CD14-positive monocyte (primary cell): ENCODE data around the gene NSF. TPM values are rescaled to one million over a fixed set of nuclear protein-coding genes. Genes with fewer than 3 reads are reported as not detected.
A peak's percentile ranks its signal among the peaks of the same experiment; 100 is the strongest.

ENCODE experiments used
- DNase-seq, 3 donors: peaks; one replicate each; pipeline ENCODE4 v3.0.0-alpha.2; 2011 to 2022
- H2AFZ ChIP-seq: 2 replicates; pipeline ENCODE4 v1.6.0; 2012; ENCODE audit warnings: mild to moderate bottlenecking, low read depth, low read length, inconsistent platforms; ENCODE audit not compliant: insufficient read depth, poor library complexity, severe bottlenecking
- H3K27ac ChIP-seq, 2 donors: 1 replicate in 1 of 2; 2 replicates in 1 of 2; pipeline ENCODE4 v1.5.1; 2012 to 2013; ENCODE audit warnings: low read length in 2 of 2, control low read depth in 1 of 2, inconsistent platforms in 1 of 2, low read depth in 1 of 2, mild to moderate bottlenecking in 1 of 2
- H3K27me3 ChIP-seq, 2 donors: one replicate each; pipeline versions ENCODE4 v1.6.0 to v1.6.1; 2011 to 2013; ENCODE audit warnings: low read length in 2 of 2; ENCODE audit not compliant: control insufficient read depth in 2 of 2, insufficient read depth in 2 of 2
- H3K36me3 ChIP-seq, 2 donors: replicated peaks in 1 of 2; 1 replicate in 1 of 2; 2 replicates in 1 of 2; pipeline versions ENCODE4 v1.5.1 to v1.6.1; 2012 to 2013; ENCODE audit warnings: low read length in 2 of 2, control low read depth in 1 of 2, inconsistent platforms in 1 of 2, mild to moderate bottlenecking in 1 of 2; ENCODE audit not compliant: insufficient read depth in 2 of 2, control insufficient read depth in 1 of 2
- H3K4me1 ChIP-seq, 2 donors: 1 replicate in 1 of 2; 2 replicates in 1 of 2; pipeline versions ENCODE4 v1.5.1 to v1.6.1; 2012 to 2013; ENCODE audit warnings: low read length in 2 of 2, control low read depth in 1 of 2, inconsistent platforms in 1 of 2, mild to moderate bottlenecking in 1 of 2, moderate library complexity in 1 of 2; ENCODE audit not compliant: insufficient read depth in 2 of 2, control insufficient read depth in 1 of 2
- H3K4me2 ChIP-seq: replicated peaks from 2 replicates; pipeline ENCODE3; 2012; ENCODE audit warnings: low read length, moderate library complexity, mild to moderate bottlenecking; ENCODE audit not compliant: poor library complexity, severe bottlenecking; ENCODE audit errors: extremely low read depth
- H3K4me3 ChIP-seq, 3 experiments: fragments of 200-600 bp in 1 of 3; sonication (generic) in 1 of 3; replicated peaks in 1 of 3; 1 replicate in 2 of 3; 2 replicates in 1 of 3; pipeline ENCODE4 v1.5.1; 2011 to 2013; ENCODE audit warnings: low read length in 3 of 3, mild to moderate bottlenecking in 3 of 3, control low read depth in 2 of 3, low read depth in 2 of 3, inconsistent platforms in 1 of 3, moderate library complexity in 1 of 3
- H3K79me2 ChIP-seq: 2 replicates; pipeline ENCODE4 v1.6.0; 2012; ENCODE audit warnings: mild to moderate bottlenecking, control low read depth, inconsistent platforms, low read length, moderate library complexity; ENCODE audit not compliant: insufficient read depth
- H3K9ac ChIP-seq: 2 replicates; pipeline ENCODE4 v1.6.0; 2017; ENCODE audit warnings: low read length, mild to moderate bottlenecking; ENCODE audit not compliant: insufficient read depth, poor library complexity, severe bottlenecking
- H3K9me3 ChIP-seq, 2 donors: replicated peaks in 1 of 2; 1 replicate in 1 of 2; 2 replicates in 1 of 2; pipeline versions ENCODE4 v1.5.1 to v1.6.1; 2012 to 2013; ENCODE audit warnings: low read length in 2 of 2, control low read depth in 1 of 2; ENCODE audit not compliant: control insufficient read depth in 1 of 2, insufficient read depth in 1 of 2
- H4K20me1 ChIP-seq: 2 replicates; pipeline ENCODE4 v1.6.0; 2012; ENCODE audit warnings: mild to moderate bottlenecking, low read length, control low read depth, moderate library complexity; ENCODE audit not compliant: insufficient read depth
- H3K27ac Mint-ChIP-seq, 7 donors: one replicate each; pipeline ENCODE4 v1.8.0; 2020; ENCODE audit warnings: mild to moderate bottlenecking in 7 of 7, mixed read lengths in 7 of 7, moderate library complexity in 6 of 7, inconsistent platforms in 2 of 7
- H3K27me3 Mint-ChIP-seq, 3 donors: one replicate each; pipeline ENCODE4 v1.8.0; 2021 to 2022; ENCODE audit warnings: low read depth in 3 of 3, mild to moderate bottlenecking in 3 of 3, mixed read lengths in 3 of 3, moderate library complexity in 3 of 3, inconsistent platforms in 1 of 3
- H3K36me3 Mint-ChIP-seq, 2 donors: one replicate each; pipeline ENCODE4 v1.8.0; 2020; ENCODE audit warnings: mixed read lengths in 2 of 2, inconsistent platforms in 1 of 2, mild to moderate bottlenecking in 1 of 2
- H3K4me1 Mint-ChIP-seq: one replicate; pipeline ENCODE4 v1.8.0; 2020; ENCODE audit warnings: mild to moderate bottlenecking, mixed read lengths
- H3K4me3 Mint-ChIP-seq, 2 donors: one replicate each; pipeline ENCODE4 v1.8.0; 2020; ENCODE audit warnings: mild to moderate bottlenecking in 2 of 2, mixed read lengths in 2 of 2, moderate library complexity in 1 of 2
- H3K9me3 Mint-ChIP-seq, 7 donors: one replicate each; pipeline ENCODE4 v1.8.0; 2020 to 2022; ENCODE audit warnings: mixed read lengths in 7 of 7, mild to moderate bottlenecking in 6 of 7, moderate library complexity in 6 of 7, inconsistent platforms in 2 of 7
- WGBS: methylation state at CpG from one replicate; pipeline ENCODE4 v1.1.5; 2013; ENCODE audit warnings: missing lambda C conversion rate; ENCODE audit not compliant: insufficient coverage; 5-methylcytosine and 5-hydroxymethylcytosine counted together
- intact Hi-C, 2 donors: fragments of 100-400 bp; cut with micrococcal nuclease; formaldehyde crosslinking; loops; one replicate each; pipeline versions ENCODE4 v1.15.0 to v1.15.1; 2023
- polyA plus RNA-seq, 3 donors: library from polyadenylated mRNA; depleted of rRNA in 1 of 3; unstranded in 2 of 3; stranded (reverse) in 1 of 3; fragments of 300-500 nt in 2 of 3; fragments of >200 nt in 1 of 3; fragmentation: Illumina TruSeq in 2 of 3; gene quantifications; 1 replicate in 2 of 3; 2 replicates in 1 of 3; pipeline ENCODE4 v1.2.3, GENCODE V29; 2012 to 2021
- TF ChIP-seq, protein P1 (sequence below): fragments of 200-600 bp; IDR thresholded peaks from one replicate; pipeline ENCODE4 v1.8.0; 2022; ENCODE audit warnings: antibody characterized with exemption, mild to moderate bottlenecking

Gene NSF
- polyA plus RNA-seq, 3 donors, result 22.5 to 63.2 (median 58.0) TPM

DNA sequence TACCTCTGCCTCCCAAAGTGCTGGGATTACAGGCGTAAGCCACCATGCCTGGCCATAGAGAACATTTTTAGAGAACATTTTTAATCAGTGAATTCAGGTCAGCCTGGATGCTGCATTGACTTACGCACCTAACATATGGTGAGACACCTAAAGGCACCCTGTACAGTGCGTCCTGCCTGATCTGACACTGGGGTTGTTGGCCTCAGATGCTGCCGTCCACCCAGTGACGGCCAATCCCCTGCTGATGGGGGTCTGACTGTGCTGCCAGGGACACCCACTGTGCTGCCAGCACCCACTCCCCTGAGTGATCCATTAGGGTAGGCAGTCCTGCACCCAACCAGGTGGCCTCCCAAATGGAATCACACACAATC lies 189.5 kb downstream of the NSF start:
- Mint-ChIP-seq H3K27ac (no peak overlapping the region), H3K27me3 (peaks cover 12 to 34% (median 21%) of the 10 kb centered on the region in 3 donors), H3K9me3 (no peaks in the 10 kb centered on the region), H3K36me3 (no peaks in the 10 kb centered on the region), H3K4me1 (no peaks in the 10 kb centered on the region), H3K4me3 (no peak overlapping the region)
- H2AFZ ChIP-seq, result no peak overlapping the region
- no peaks in the 10 kb centered on the region for H3K9me3 ChIP-seq
- H4K20me1 ChIP-seq, result no peaks in the 10 kb centered on the region
- 96% methylated on average over 4 of the region's 5 CpGs for WGBS
- TF ChIP-seq, protein P1, sequence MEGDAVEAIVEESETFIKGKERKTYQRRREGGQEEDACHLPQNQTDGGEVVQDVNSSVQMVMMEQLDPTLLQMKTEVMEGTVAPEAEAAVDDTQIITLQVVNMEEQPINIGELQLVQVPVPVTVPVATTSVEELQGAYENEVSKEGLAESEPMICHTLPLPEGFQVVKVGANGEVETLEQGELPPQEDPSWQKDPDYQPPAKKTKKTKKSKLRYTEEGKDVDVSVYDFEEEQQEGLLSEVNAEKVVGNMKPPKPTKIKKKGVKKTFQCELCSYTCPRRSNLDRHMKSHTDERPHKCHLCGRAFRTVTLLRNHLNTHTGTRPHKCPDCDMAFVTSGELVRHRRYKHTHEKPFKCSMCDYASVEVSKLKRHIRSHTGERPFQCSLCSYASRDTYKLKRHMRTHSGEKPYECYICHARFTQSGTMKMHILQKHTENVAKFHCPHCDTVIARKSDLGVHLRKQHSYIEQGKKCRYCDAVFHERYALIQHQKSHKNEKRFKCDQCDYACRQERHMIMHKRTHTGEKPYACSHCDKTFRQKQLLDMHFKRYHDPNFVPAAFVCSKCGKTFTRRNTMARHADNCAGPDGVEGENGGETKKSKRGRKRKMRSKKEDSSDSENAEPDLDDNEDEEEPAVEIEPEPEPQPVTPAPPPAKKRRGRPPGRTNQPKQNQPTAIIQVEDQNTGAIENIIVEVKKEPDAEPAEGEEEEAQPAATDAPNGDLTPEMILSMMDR, result no peak
- intact Hi-C loops, result no loop called here
- no peak overlapping the region for H3K4me2 ChIP-seq
- no peak overlapping the region for H3K9ac ChIP-seq
- no peak overlapping the region for H3K4me3 ChIP-seq
- no peak for DNase-seq
- peaks cover 0 to 4% of the 10 kb centered on the region in 2 donors for H3K27me3 ChIP-seq
- no peaks in the 10 kb centered on the region for H3K4me1 ChIP-seq
- H3K79me2 ChIP-seq, result no peaks in the 10 kb centered on the region
- H3K36me3 ChIP-seq, result no peaks in the 10 kb centered on the region
- no peak overlapping the region for H3K27ac ChIP-seq

DNA sequence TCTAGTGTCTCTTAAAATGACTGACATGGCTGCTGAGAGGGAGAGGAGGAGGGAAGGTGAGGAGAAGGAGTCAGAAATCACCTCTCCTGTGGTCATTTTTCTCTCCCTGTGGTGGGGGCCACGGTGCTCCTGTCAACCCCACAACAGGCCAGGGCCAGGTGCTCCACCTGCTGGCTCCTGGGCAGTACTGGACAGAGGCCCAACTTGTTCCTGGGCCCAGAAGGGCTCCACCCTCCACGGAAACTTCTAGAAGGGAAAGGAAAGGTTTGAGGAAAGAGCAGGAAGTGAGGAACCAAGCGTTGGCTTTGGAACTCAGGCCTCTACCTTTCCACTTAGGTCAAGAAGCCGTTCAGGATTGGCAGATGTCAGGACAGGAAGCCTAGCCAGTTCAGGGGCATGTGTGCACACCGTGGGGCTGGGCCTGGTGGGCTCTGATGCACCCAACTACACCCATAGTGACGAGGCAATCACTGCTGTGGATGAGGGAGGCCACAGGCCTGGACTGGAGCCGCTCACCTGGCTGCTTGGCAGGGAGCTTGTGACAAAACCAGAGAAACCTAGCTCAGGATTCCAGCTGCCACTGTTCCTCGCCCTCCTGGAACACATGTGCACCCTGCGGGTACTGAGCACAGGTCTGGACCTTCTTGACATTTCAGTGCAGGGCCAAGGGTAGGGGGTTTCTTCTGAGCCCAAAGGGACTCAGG lies 191.9 kb downstream of the NSF start:
- Histone ChIP-seq H4K20me1 (no peaks in the 10 kb centered on the region), H3K36me3 (no peaks in the 10 kb centered on the region), H3K4me3 (no peak overlapping the region), H3K9ac (no peak overlapping the region), H3K4me1 (no peaks in the 10 kb centered on the region), H2AFZ (no peak overlapping the region), H3K9me3 (no peaks in the 10 kb centered on the region), H3K4me2 (no peak overlapping the region), H3K27me3 (no peaks in the 10 kb centered on the region), H3K27ac (no peak overlapping the region), H3K79me2 (no peaks in the 10 kb centered on the region)
- Mint-ChIP-seq H3K9me3 (no peaks in the 10 kb centered on the region), H3K36me3 (no peaks in the 10 kb centered on the region), H3K27me3 (peaks cover 8 to 20% (median 15%) of the 10 kb centered on the region in 3 donors), H3K4me3 (no peak overlapping the region), H3K4me1 (no peaks in the 10 kb centered on the region), H3K27ac (no peak overlapping the region)
- no peak for DNase-seq
- intact Hi-C loops, result no loop called here
- TF ChIP-seq, protein P1, result peak; percentile 49
- 86% methylated on average over 4 of the region's 9 CpGs for WGBS
